ENCODE measurements around the gene TTLL9.

TTLL9 gene

GRCh38 chr20:31974296-31974695 lies 103.9 kb downstream of the TTLL9 start:
- Histone ChIP-seq H3K9me3 (ENCODE audit: severe bottlenecking) (no peaks in the 10 kb centered on the region), H3K4me3 (ENCODE audit: low read depth, low read length) (no peak overlapping the region), H3K27ac (no peak overlapping the region), H3K36me3 (peaks cover 49% of the 10 kb centered on the region), H3K27me3 (ENCODE audit: insufficient read depth, low read depth, severe bottlenecking) (no peaks in the 10 kb centered on the region)
- TF ChIP-seq, protein P1, sequence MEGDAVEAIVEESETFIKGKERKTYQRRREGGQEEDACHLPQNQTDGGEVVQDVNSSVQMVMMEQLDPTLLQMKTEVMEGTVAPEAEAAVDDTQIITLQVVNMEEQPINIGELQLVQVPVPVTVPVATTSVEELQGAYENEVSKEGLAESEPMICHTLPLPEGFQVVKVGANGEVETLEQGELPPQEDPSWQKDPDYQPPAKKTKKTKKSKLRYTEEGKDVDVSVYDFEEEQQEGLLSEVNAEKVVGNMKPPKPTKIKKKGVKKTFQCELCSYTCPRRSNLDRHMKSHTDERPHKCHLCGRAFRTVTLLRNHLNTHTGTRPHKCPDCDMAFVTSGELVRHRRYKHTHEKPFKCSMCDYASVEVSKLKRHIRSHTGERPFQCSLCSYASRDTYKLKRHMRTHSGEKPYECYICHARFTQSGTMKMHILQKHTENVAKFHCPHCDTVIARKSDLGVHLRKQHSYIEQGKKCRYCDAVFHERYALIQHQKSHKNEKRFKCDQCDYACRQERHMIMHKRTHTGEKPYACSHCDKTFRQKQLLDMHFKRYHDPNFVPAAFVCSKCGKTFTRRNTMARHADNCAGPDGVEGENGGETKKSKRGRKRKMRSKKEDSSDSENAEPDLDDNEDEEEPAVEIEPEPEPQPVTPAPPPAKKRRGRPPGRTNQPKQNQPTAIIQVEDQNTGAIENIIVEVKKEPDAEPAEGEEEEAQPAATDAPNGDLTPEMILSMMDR (IDR thresholded peaks at IDR 0.05; ENCODE audit: low read depth, low read length): no peak
- DNase-seq: no peak

DNA sequence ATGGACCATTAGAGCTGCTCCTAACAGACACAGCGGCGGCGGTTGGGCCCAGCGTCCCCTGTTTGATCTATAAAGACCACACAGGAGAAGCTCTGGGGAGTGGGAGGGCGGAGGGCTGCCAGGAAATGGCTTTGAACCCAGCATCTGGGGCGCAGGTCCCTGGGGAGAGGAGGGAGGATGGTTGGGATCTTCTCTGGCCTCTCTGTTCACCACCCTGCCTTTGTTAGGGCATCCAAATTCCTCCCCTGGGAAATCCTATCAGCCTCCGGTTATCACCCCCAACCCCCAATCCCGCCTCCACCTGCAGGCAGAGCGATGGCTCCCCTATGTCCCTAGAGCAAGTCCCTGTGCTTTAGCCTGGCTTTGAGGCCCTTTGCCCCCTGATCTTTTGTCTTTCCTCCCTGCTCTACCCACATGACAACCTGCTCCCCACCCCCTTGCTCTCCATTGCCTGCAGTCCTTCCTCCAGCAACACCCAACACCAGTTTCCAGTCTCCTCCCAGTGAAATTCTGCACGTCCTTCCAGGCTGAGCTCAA lies 104.6 kb downstream of the TTLL9 start:
- Histone ChIP-seq H3K4me3 (ENCODE audit: low read depth, low read length) (no peak overlapping the region; the same call in 1 of the 2 replicates), H3K27ac (peak overlapping the region; percentile 56), H3K27me3 (ENCODE audit: insufficient read depth, low read depth, severe bottlenecking) (no peaks in the 10 kb centered on the region)

GRCh38 chr20:31975874-31976273 lies 105.4 kb downstream of the TTLL9 start:
- Histone ChIP-seq H3K27me3 (ENCODE audit: insufficient read depth, low read depth, severe bottlenecking) (no peaks in the 10 kb centered on the region), H3K4me3 (ENCODE audit: low read depth, low read length) (no peak overlapping the region), H3K27ac (no peak overlapping the region), H3K9me3 (ENCODE audit: severe bottlenecking) (no peaks in the 10 kb centered on the region), H3K36me3 (peaks cover 46% of the 10 kb centered on the region)
- TF ChIP-seq, protein P1 (IDR thresholded peaks at IDR 0.05; ENCODE audit: low read depth, low read length): no peak
- no peak for DNase-seq

More for the DNA sequence above, 104.6 kb downstream of the TTLL9 start:
- Histone ChIP-seq H3K36me3 (peaks cover 49% of the 10 kb centered on the region), H3K9me3 (ENCODE audit: severe bottlenecking) (no peaks in the 10 kb centered on the region)
- TF ChIP-seq, protein P1 (IDR thresholded peaks at IDR 0.05; ENCODE audit: low read depth, low read length): no peak
- DNase-seq: peak; percentile 59

DNA sequence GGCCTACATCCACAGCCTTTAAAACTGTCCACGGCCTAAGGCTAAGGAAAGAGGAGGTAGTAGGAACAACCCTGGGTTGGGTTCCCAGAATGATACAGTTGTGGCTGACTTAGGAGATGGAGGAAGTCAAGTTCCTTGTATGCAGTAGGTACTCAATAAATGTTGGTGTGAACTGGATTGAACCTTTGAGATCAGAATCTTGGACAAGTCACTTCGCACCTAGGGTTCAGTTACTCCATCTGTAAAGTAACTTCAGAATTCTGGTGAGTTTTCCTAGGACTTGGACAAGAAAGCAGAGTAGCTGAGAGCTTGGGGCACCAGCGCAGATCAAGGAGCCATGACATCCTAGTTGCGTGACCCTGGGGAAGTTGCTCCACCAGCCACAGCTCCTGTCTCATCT lies 106.6 kb downstream of the TTLL9 start:
- TF ChIP-seq, protein P1 (IDR thresholded peaks at IDR 0.05; ENCODE audit: low read depth, low read length): no peak
- DNase-seq: no peak
- peaks cover 46% of the 10 kb centered on the region for H3K36me3 ChIP-seq
- H3K4me3 ChIP-seq (ENCODE audit: low read depth, low read length): no peak overlapping the region
- no peaks in the 10 kb centered on the region for H3K9me3 ChIP-seq (ENCODE audit: severe bottlenecking)
- H3K27me3 ChIP-seq (ENCODE audit: insufficient read depth, low read depth, severe bottlenecking): no peaks in the 10 kb centered on the region
- H3K27ac ChIP-seq: no peak overlapping the region

- Histone ChIP-seq H3K4me3 (ENCODE audit: low read depth, low read length) (no peak overlapping the region), H3K27me3 (ENCODE audit: insufficient read depth, low read depth, severe bottlenecking) (no peaks in the 10 kb centered on the region), H3K27ac (no peak overlapping the region), H3K9me3 (ENCODE audit: severe bottlenecking) (no peaks in the 10 kb centered on the region), H3K36me3 (peaks cover 33% of the 10 kb centered on the region)
- DNase-seq: no peak
- TF ChIP-seq, protein P1 (IDR thresholded peaks at IDR 0.05; ENCODE audit: low read depth, low read length): no peak
Observed at GRCh38 chr20:31979713-31980426, 109.4 kb downstream of the TTLL9 start.

Data from WERI-Rb-1 (cell line).